HepG2 (cell line): ENCODE results near the gene TNRC18. TPM values are rescaled to one million over a fixed set of nuclear protein-coding genes. Genes with fewer than 3 reads are reported as not detected.

Experiments
- ADNP ChIP-seq: sonication (generic); formaldehyde crosslinking; IDR thresholded peaks from 2 replicates; pipeline ENCODE4 v1.4.0; 2020; ENCODE audit warnings: missing genetic modification reagents
- AGO2 ChIP-seq: fragments of 200-400 bp; formaldehyde crosslinking; optimal IDR thresholded peaks from 2 replicates; pipeline ENCODE3; 2017; ENCODE audit warnings: mild to moderate bottlenecking, low read depth, low read length, moderate library complexity
- DNMT1 ChIP-seq: sonication (generic); formaldehyde crosslinking; IDR thresholded peaks from 2 replicates; pipeline ENCODE4 v1.5.1; 2020; ENCODE audit warnings: mild to moderate bottlenecking, missing genetic modification reagents
- ERF ChIP-seq: IDR thresholded peaks from 2 replicates; pipeline ENCODE4 v1.6.1; 2018; ENCODE audit warnings: missing biosample characterization, missing genetic modification reagents
- EZH2 ChIP-seq: conservative IDR thresholded peaks from 2 replicates; pipeline ENCODE4 v1.6.1; 2012; ENCODE audit warnings: mild to moderate bottlenecking, low read depth, low read length, moderate library complexity
- GFI1 ChIP-seq: sonication (generic); formaldehyde crosslinking; IDR thresholded peaks from 2 replicates; pipeline ENCODE4 v1.5.0; 2020; ENCODE audit warnings: missing genetic modification reagents, mild to moderate bottlenecking, borderline replicate concordance
- GPN1 ChIP-seq: sonication (generic); formaldehyde crosslinking; IDR thresholded peaks from 2 replicates; pipeline ENCODE4 v1.5.1; 2020; ENCODE audit warnings: missing genetic modification reagents, borderline replicate concordance
- HNRNPH1 ChIP-seq: fragments of 200-400 bp; formaldehyde crosslinking; optimal IDR thresholded peaks from 2 replicates; pipeline ENCODE3; 2017; ENCODE audit warnings: mild to moderate bottlenecking, low read depth, low read length
- ISL2 ChIP-seq: sonication (generic); formaldehyde crosslinking; IDR thresholded peaks from 2 replicates; pipeline ENCODE4 v1.5.0; 2020; ENCODE audit warnings: missing genetic modification reagents
- JUN ChIP-seq: sonication (generic); formaldehyde crosslinking; IDR thresholded peaks from 2 replicates; pipeline ENCODE4 v1.4.0; 2020; ENCODE audit warnings: mild to moderate bottlenecking, missing genetic modification reagents
- KDM3A ChIP-seq: IDR thresholded peaks from 2 replicates; pipeline ENCODE4 v1.6.1; 2018; ENCODE audit warnings: low read depth, missing compliant biosample characterization
- RXRB ChIP-seq: IDR thresholded peaks from 2 replicates; pipeline ENCODE4 v1.6.1; 2016; ENCODE audit warnings: borderline replicate concordance, missing genetic modification reagents, missing compliant biosample characterization
- SNRNP70 ChIP-seq: fragments of 200-400 bp; formaldehyde crosslinking; IDR thresholded peaks from 2 replicates; pipeline ENCODE4 v1.6.1; 2017; ENCODE audit warnings: mild to moderate bottlenecking, low read depth, low read length, moderate library complexity
- SOX6 ChIP-seq, 2 experiments: fragments of 450-650 bp in 1 of 2; sonication (generic) in 1 of 2; formaldehyde crosslinking in 1 of 2; IDR thresholded peaks; 2 replicates each; pipeline versions ENCODE4 v1.4.0 to v1.6.1; 2017 to 2020; ENCODE audit warnings: antibody characterized with exemption in 1 of 2, mild to moderate bottlenecking in 1 of 2, missing genetic modification reagents in 1 of 2
- TRIM24 ChIP-seq: sonication (generic); formaldehyde crosslinking; IDR thresholded peaks from 2 replicates; pipeline ENCODE4 v1.8.0; 2022; ENCODE audit warnings: mild to moderate bottlenecking, missing genetic modification reagents
- ZNF34 ChIP-seq: sonication (generic); formaldehyde crosslinking; IDR thresholded peaks from 2 replicates; pipeline ENCODE4 v1.4.0; 2020; ENCODE audit warnings: mild to moderate bottlenecking, missing genetic modification reagents, borderline replicate concordance
- ZNF496 ChIP-seq: sonication (generic); formaldehyde crosslinking; IDR thresholded peaks from 2 replicates; pipeline ENCODE4 v1.8.1; 2023; ENCODE audit warnings: mild to moderate bottlenecking, moderate library complexity, missing genetic modification reagents; ENCODE audit not compliant: insufficient replicate concordance
- ZNF556 ChIP-seq: sonication (generic); formaldehyde crosslinking; IDR thresholded peaks from 2 replicates; pipeline ENCODE4 v1.4.0; 2020; ENCODE audit warnings: mild to moderate bottlenecking, missing genetic modification reagents, borderline replicate concordance
- ZNF737 ChIP-seq: sonication (generic); formaldehyde crosslinking; IDR thresholded peaks from 2 replicates; pipeline ENCODE4 v1.5.0; 2020; ENCODE audit warnings: missing genetic modification reagents, mild to moderate bottlenecking, borderline replicate concordance
- polyA plus RNA-seq, 8 experiments: library from polyadenylated mRNA; depleted of rRNA in 3 of 8; stranded (reverse) in 7 of 8; unstranded in 1 of 8; fragments of >200 nt; fragmentation: Illumina TruSeq in 4 of 8; extraction: Trizol in 4 of 8; gene quantifications; 2 replicates each; pipeline versions ENCODE4 v1.2.1 to v1.2.3, GENCODE V29; 2011 to 2016; ENCODE audit warnings: low read depth in 4 of 8, missing spikeins in 1 of 8, mixed read lengths in 1 of 8; ENCODE audit not compliant: insufficient read depth in 1 of 8
- total RNA-seq, 5 experiments: library from RNA; depleted of rRNA; stranded (reverse); fragments of >200 nt; fragmentation: Illumina TruSeq; extraction: Trizol; gene quantifications; 2 replicates each; pipeline ENCODE4 v1.2.3, GENCODE V29; 2016; ENCODE audit warnings: low read depth in 1 of 5
- TF ChIP-seq, protein P1 (sequence below): sonication (generic); formaldehyde crosslinking; IDR thresholded peaks from 2 replicates; pipeline ENCODE4 v1.8.0; 2022; ENCODE audit warnings: mild to moderate bottlenecking, missing genetic modification reagents
- TF ChIP-seq, protein P2 (sequence below): sonication (generic); formaldehyde crosslinking; IDR thresholded peaks from 2 replicates; pipeline ENCODE4 v1.9.0; 2021; ENCODE audit warnings: missing genetic modification reagents, mild to moderate bottlenecking, borderline replicate concordance
- TF ChIP-seq, protein P3 (sequence below): sonication (generic); formaldehyde crosslinking; IDR thresholded peaks from 2 replicates; pipeline ENCODE4 v1.5.0; 2020; ENCODE audit warnings: mild to moderate bottlenecking, missing genetic modification reagents
- TF ChIP-seq, protein P4 (sequence below): sonication (generic); formaldehyde crosslinking; IDR thresholded peaks from 2 replicates; pipeline ENCODE4; 2020; ENCODE audit warnings: missing genetic modification reagents, mild to moderate bottlenecking, borderline replicate concordance

TNRC18 gene
- total and polyA plus RNA-seq, 2 of the 13 experiments (the other 11 are each of a cell fraction or from before 2014, with no cell fraction given): 11.7 to 17.4 TPM

DNA sequence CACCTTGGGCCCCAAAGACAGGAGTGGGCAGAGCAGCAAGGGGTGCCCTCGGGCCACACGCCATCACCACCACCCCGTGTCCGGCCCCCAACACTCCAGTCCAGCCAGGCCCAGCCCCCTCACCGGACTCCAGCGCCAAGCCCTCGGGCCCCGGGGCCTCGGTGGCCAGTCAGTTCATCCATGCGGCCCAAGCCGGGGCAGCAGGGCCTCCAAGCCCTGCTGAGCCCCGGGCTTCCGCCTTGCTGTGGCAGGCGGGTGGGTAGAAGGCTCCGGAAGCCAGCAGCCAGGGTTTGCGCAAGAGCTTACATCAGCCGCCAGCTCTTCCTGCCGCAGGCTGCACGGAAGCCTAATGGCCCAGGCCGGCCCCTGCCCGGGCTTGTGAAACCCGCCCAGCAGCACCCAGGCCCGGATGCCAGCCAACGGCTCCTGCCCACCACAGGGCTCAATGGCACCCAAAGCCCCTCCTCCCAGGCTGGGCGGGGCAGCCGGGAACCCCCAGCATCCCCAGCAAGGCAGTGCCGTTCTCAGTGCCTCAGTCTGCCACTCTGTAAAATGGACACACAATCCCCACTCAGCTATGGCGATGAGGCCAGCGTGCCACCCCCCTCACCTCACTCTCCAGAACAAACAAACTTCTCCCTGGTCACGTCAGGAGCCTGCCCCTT lies 26.5 kb downstream of the TNRC18 start (continued):
- TF ChIP-seq DNMT1 (CRISPR knock-in tag) (no peak), AGO2 (peak; percentile 98), ZNF496 (CRISPR knock-in tag) (no peak), JUN (CRISPR knock-in tag) (no peak), ZNF556 (CRISPR knock-in tag) (0 out of 2 replicates have a peak, but pooled peaks have one; percentile 39), GFI1 (CRISPR knock-in tag) (no peak), RXRB (CRISPR knock-in tag) (no peak), ZNF34 (CRISPR knock-in tag) (no peak), ISL2 (CRISPR knock-in tag) (no peak), GPN1 (CRISPR knock-in tag) (no peak), HNRNPH1 (no peak), ERF (CRISPR knock-in tag) (no peak), KDM3A (CRISPR knock-in tag) (no peak), TRIM24 (CRISPR knock-in tag) (no peak), SNRNP70 (no peak), ADNP (peak; percentile 91), ZNF737 (no peak), SOX6 (IDR thresholded peaks at IDR 0.05) (no peak), SOX6 (CRISPR knock-in tag; IDR thresholded peaks at IDR 0.05) (peak; percentile 14; the same call in 1 of the 2 replicates), EZH2 (no peak)
- TF ChIP-seq, protein P1, sequence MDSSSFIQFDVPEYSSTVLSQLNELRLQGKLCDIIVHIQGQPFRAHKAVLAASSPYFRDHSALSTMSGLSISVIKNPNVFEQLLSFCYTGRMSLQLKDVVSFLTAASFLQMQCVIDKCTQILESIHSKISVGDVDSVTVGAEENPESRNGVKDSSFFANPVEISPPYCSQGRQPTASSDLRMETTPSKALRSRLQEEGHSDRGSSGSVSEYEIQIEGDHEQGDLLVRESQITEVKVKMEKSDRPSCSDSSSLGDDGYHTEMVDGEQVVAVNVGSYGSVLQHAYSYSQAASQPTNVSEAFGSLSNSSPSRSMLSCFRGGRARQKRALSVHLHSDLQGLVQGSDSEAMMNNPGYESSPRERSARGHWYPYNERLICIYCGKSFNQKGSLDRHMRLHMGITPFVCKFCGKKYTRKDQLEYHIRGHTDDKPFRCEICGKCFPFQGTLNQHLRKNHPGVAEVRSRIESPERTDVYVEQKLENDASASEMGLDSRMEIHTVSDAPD (CRISPR knock-in tag): no peak
- TF ChIP-seq, protein P2, sequence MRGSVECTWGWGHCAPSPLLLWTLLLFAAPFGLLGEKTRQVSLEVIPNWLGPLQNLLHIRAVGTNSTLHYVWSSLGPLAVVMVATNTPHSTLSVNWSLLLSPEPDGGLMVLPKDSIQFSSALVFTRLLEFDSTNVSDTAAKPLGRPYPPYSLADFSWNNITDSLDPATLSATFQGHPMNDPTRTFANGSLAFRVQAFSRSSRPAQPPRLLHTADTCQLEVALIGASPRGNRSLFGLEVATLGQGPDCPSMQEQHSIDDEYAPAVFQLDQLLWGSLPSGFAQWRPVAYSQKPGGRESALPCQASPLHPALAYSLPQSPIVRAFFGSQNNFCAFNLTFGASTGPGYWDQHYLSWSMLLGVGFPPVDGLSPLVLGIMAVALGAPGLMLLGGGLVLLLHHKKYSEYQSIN (CRISPR knock-in tag): no peak
- TF ChIP-seq, protein P3, sequence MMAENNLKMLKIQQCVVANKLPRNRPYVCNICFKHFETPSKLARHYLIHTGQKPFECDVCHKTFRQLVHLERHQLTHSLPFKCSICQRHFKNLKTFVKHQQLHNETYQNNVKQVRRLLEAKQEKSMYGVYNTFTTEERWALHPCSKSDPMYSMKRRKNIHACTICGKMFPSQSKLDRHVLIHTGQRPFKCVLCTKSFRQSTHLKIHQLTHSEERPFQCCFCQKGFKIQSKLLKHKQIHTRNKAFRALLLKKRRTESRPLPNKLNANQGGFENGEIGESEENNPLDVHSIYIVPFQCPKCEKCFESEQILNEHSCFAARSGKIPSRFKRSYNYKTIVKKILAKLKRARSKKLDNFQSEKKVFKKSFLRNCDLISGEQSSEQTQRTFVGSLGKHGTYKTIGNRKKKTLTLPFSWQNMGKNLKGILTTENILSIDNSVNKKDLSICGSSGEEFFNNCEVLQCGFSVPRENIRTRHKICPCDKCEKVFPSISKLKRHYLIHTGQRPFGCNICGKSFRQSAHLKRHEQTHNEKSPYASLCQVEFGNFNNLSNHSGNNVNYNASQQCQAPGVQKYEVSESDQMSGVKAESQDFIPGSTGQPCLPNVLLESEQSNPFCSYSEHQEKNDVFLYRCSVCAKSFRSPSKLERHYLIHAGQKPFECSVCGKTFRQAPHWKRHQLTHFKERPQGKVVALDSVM (CRISPR knock-in tag): peak; percentile 7; the same call in 1 of the 2 replicates
- TF ChIP-seq, protein P4, sequence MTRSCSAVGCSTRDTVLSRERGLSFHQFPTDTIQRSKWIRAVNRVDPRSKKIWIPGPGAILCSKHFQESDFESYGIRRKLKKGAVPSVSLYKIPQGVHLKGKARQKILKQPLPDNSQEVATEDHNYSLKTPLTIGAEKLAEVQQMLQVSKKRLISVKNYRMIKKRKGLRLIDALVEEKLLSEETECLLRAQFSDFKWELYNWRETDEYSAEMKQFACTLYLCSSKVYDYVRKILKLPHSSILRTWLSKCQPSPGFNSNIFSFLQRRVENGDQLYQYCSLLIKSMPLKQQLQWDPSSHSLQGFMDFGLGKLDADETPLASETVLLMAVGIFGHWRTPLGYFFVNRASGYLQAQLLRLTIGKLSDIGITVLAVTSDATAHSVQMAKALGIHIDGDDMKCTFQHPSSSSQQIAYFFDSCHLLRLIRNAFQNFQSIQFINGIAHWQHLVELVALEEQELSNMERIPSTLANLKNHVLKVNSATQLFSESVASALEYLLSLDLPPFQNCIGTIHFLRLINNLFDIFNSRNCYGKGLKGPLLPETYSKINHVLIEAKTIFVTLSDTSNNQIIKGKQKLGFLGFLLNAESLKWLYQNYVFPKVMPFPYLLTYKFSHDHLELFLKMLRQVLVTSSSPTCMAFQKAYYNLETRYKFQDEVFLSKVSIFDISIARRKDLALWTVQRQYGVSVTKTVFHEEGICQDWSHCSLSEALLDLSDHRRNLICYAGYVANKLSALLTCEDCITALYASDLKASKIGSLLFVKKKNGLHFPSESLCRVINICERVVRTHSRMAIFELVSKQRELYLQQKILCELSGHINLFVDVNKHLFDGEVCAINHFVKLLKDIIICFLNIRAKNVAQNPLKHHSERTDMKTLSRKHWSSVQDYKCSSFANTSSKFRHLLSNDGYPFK (CRISPR knock-in tag): peak; percentile 44; the same call in 1 of the 2 replicates
